Smooth muscle cell (in vitro differentiated cells): ENCODE data around the gene CPNE9. TPM values are rescaled to one million over a fixed set of nuclear protein-coding genes. Genes with fewer than 3 reads are reported as not detected.

Experiments used
- DNase-seq: peaks from one replicate; lab custom pipeline; 2025; ENCODE audit not compliant: unreplicated experiment; lab: John Stamatoyannopoulos, UW
- H2AFZ ChIP-seq: fragments of 200-600 bp; sonication (generic); 2 replicates; pipeline ENCODE4 v1.6.0; 2016; ENCODE audit warnings: antibody characterized with exemption, low read depth, mild to moderate bottlenecking
- H3F3A ChIP-seq: fragments of 200-600 bp; sonication (generic); 2 replicates; pipeline ENCODE4 v1.6.0; 2017; ENCODE audit warnings: antibody characterized with exemption, low read depth
- H3K27ac ChIP-seq: fragments of 200-600 bp; sonication (generic); 2 replicates; pipeline ENCODE4 v1.5.1; 2016; ENCODE audit warnings: low read depth, mild to moderate bottlenecking
- H3K27me3 ChIP-seq: fragments of 200-600 bp; sonication (generic); 2 replicates; pipeline ENCODE4 v1.6.1; 2016; ENCODE audit warnings: low read depth, mild to moderate bottlenecking
- H3K36me3 ChIP-seq: fragments of 200-600 bp; sonication (generic); 2 replicates; pipeline ENCODE4 v1.5.1; 2016; ENCODE audit warnings: low read depth
- H3K4me1 ChIP-seq: fragments of 200-600 bp; sonication (generic); 2 replicates; pipeline ENCODE4 v1.5.1; 2016; ENCODE audit warnings: low read depth
- H3K4me2 ChIP-seq: fragments of 200-600 bp; sonication (generic); 2 replicates; pipeline ENCODE4 v1.6.0; 2016; ENCODE audit warnings: mild to moderate bottlenecking
- H3K4me3 ChIP-seq: fragments of 200-600 bp; sonication (generic); 2 replicates; pipeline ENCODE4 v1.5.1; 2016; ENCODE audit warnings: mild to moderate bottlenecking
- H3K79me2 ChIP-seq: fragments of 200-600 bp; sonication (generic); 2 replicates; pipeline ENCODE4 v1.6.0; 2016; ENCODE audit warnings: low read depth, mild to moderate bottlenecking
- H3K9ac ChIP-seq: fragments of 200-600 bp; sonication (generic); 2 replicates; pipeline ENCODE4 v1.6.0; 2016; ENCODE audit warnings: low read depth
- H3K9me3 ChIP-seq: fragments of 200-600 bp; sonication (generic); replicated peaks from 2 replicates; pipeline ENCODE4 v1.5.1; 2016; ENCODE audit warnings: low read depth
- H4K20me1 ChIP-seq: fragments of 200-600 bp; sonication (generic); 2 replicates; pipeline ENCODE4 v1.6.0; 2016; ENCODE audit warnings: low read depth
- CTCF ChIP-seq: fragments of 200-600 bp; sonication (generic); IDR thresholded peaks from 2 replicates; pipeline ENCODE4 v1.5.1; 2017; ENCODE audit warnings: borderline replicate concordance, mild to moderate bottlenecking, antibody characterized with exemption; ENCODE audit not compliant: insufficient read depth, poor library complexity, severe bottlenecking
- WGBS: methylation state at CpG from one replicate; pipeline ENCODE4 v1.1.7; 2016; ENCODE audit warnings: low lambda C conversion rate; 5-methylcytosine and 5-hydroxymethylcytosine counted together
- polyA plus RNA-seq: library from polyadenylated mRNA; unstranded; fragments of >200 nt; fragmentation: Nextera tagmentation; extraction: Ambion mirVana; gene quantifications from 2 replicates; pipeline ENCODE4 v1.2.1, GENCODE V29; 2016
- total RNA-seq: library from RNA; depleted of rRNA; stranded (reverse); fragments of >200 nt; gene quantifications from 2 replicates; pipeline ENCODE4 v1.2.3, GENCODE V29; 2014

The CPNE9 gene
- total and polyA plus RNA-seq, 2 experiments from 2014 or later = not detected

GRCh38 chr3:9681723-9682081, 21.9 kb upstream of the CPNE9 start:
- H4K20me1 ChIP-seq = no peaks in the 10 kb centered on the region
- no peak for TF ChIP-seq CTCF
- no peak overlapping the region for H2AFZ ChIP-seq
- no peaks in the 10 kb centered on the region for H3K9me3 ChIP-seq
- no peak overlapping the region for H3K4me2 ChIP-seq
- DNase-seq = no peak
- H3F3A ChIP-seq = no peaks in the 10 kb centered on the region
- H3K9ac ChIP-seq = no peak overlapping the region
- no peak overlapping the region for H3K4me3 ChIP-seq
- H3K27ac ChIP-seq = no peak overlapping the region
- H3K79me2 ChIP-seq = no peaks in the 10 kb centered on the region
- 90% methylated on average over 6 of the region's 6 CpGs for WGBS
- no peaks in the 10 kb centered on the region for H3K36me3 ChIP-seq
- no peaks in the 10 kb centered on the region for H3K27me3 ChIP-seq
- H3K4me1 ChIP-seq = no peaks in the 10 kb centered on the region

- Histone ChIP-seq H3K4me1 (no peaks in the 10 kb centered on the region), H3K36me3 (no peaks in the 10 kb centered on the region), H3K4me3 (no peak overlapping the region), H3K79me2 (no peaks in the 10 kb centered on the region), H3K9ac (no peak overlapping the region), H3K9me3 (no peaks in the 10 kb centered on the region), H3K27ac (no peak overlapping the region), H3K27me3 (no peaks in the 10 kb centered on the region), H4K20me1 (no peaks in the 10 kb centered on the region), H3K4me2 (no peak overlapping the region), H3F3A (no peaks in the 10 kb centered on the region), H2AFZ (no peak overlapping the region)
- TF ChIP-seq CTCF = no peak
- DNase-seq = no peak
- WGBS = 81% methylated on average over 6 of the region's 6 CpGs
Observed at GRCh38 chr3:9682096-9682495, 21.5 kb upstream of the CPNE9 start.

- H3K27ac ChIP-seq = no peak overlapping the region
- no peaks in the 10 kb centered on the region for H3F3A ChIP-seq
- no peaks in the 10 kb centered on the region for H3K4me1 ChIP-seq
- no peaks in the 10 kb centered on the region for H4K20me1 ChIP-seq
- H3K4me3 ChIP-seq = no peak overlapping the region
- no peaks in the 10 kb centered on the region for H3K79me2 ChIP-seq
- H3K27me3 ChIP-seq = no peaks in the 10 kb centered on the region
- no peaks in the 10 kb centered on the region for H3K9me3 ChIP-seq
- 96% methylated on average over 3 of the region's 3 CpGs for WGBS
- no peaks in the 10 kb centered on the region for H3K36me3 ChIP-seq
- DNase-seq = no peak
- no peak overlapping the region for H2AFZ ChIP-seq
- no peak for TF ChIP-seq CTCF
- H3K4me2 ChIP-seq = no peak overlapping the region
- H3K9ac ChIP-seq = no peak overlapping the region
Observed at GRCh38 chr3:9683426-9683825, 20.2 kb upstream of the CPNE9 start.

GRCh38 chr3:9685216-9686049, 18.2 kb upstream of the CPNE9 start:
- no peaks in the 10 kb centered on the region for H4K20me1 ChIP-seq
- H3K27me3 ChIP-seq = no peaks in the 10 kb centered on the region
- H3K27ac ChIP-seq = no peak overlapping the region
- no peak overlapping the region for H3K9ac ChIP-seq
- H2AFZ ChIP-seq = no peak overlapping the region
- no peaks in the 10 kb centered on the region for H3K4me1 ChIP-seq
- 96% methylated on average over 18 of the region's 18 CpGs for WGBS
- H3K4me2 ChIP-seq = no peak overlapping the region
- no peaks in the 10 kb centered on the region for H3K36me3 ChIP-seq
- H3K4me3 ChIP-seq = no peak overlapping the region
- no peaks in the 10 kb centered on the region for H3F3A ChIP-seq
- DNase-seq = no peak
- no peak for TF ChIP-seq CTCF
- no peaks in the 10 kb centered on the region for H3K79me2 ChIP-seq
- H3K9me3 ChIP-seq = no peaks in the 10 kb centered on the region
